ENCODE measurements around the gene ZNF157.

The ZNF157 gene

GRCh38 chrX:47447607-47448006, 77.2 kb downstream of the ZNF157 start:
- no peak for DNase-seq

GRCh38 chrX:47448165-47448806, 77.9 kb downstream of the ZNF157 start:
- no peak for DNase-seq

- no peak for DNase-seq
These were observed 81.7 kb downstream of the ZNF157 start for GRCh38 chrX:47452112-47452511.

DNA sequence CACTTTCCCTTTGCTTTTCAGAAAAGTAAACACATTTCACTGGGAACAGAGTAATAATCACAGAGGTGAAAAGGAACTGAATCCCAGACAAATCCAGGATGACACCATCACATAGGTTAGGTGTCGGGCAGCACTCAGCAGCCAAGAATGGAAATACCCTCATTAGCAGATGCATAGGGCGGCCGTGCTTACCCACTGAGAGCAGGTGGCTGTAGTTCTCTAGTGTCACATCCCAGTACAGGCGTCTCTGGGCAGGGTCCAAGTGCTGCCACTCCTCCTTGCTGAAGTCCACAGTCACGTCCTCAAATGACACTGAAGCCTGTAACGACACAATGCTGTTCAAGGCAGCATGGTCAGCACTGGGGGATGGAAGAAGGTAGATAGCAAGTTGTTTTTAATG, 85.7 kb downstream of the ZNF157 start:
- no peak for DNase-seq

- DNase-seq = peak; percentile 19
These were observed 88.2 kb downstream of the ZNF157 start for GRCh38 chrX:47458528-47458927.

DNA sequence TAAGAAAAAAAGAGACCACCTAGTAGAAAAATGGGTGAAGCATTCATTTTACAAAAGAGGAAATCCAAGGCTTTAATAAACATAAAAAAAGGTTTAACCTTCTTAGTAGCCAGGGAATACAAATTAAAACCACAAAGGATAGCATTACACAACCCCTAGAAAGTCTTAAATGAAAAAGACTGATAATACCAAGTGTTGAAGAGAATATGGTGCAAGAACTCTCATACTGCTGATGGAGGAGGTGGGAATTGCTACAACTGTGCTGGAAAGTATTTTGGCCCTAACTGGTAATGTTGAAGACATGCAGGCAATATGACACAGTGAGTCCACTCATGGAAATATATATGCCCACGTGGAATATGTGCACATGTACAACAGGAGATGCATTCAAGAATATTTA, 90.2 kb downstream of the ZNF157 start:
- DNase-seq = no peak

All from CD4-positive, alpha-beta T cell treated with Interleukin-17A for 1 hour (primary cell).